H1 (cell line): ENCODE data around the gene CAMSAP3. TPM values are rescaled to one million over a fixed set of nuclear protein-coding genes. Genes with fewer than 3 reads are reported as not detected.
A peak's percentile ranks its signal among the peaks of the same experiment; 100 is the strongest.

ENCODE experiments used
- CTCF ChIA-PET: fragments of 300-600 bp; sonication (Branson Sonifier 250); formaldehyde crosslinking; loops from one replicate; lab custom pipeline; 2021; ENCODE audit not compliant: partially characterized antibody; lab: Charles Lee
- POLR2A ChIA-PET: fragments of 300-600 bp; sonication (Branson Sonifier 250); formaldehyde crosslinking; loops from one replicate; lab custom pipeline; 2021; ENCODE audit warnings: inconsistent platforms; ENCODE audit not compliant: partially characterized antibody; lab: Charles Lee
- DNase-seq, 2 experiments: peaks; one replicate each; pipeline versions ENCODE4 v3.0.0 to v3.0.0-alpha.2; 2010 to 2022; ENCODE audit warnings: low spot score in 2 of 2, low read depth in 1 of 2, mixed read lengths in 1 of 2
- FAIRE-seq: peaks from 2 replicates; lab custom pipeline; 2011; peaks lifted over from hg19 to GRCh38; lab: Jason Lieb, UNC
- H2AFZ ChIP-seq: 2 replicates; pipeline ENCODE4 v1.8.1; 2012; ENCODE audit warnings: low read length, inconsistent platforms
- H2AK5ac ChIP-seq: 2 replicates; pipeline ENCODE4 v1.6.1; 2013; ENCODE audit warnings: low read depth, low read length
- H2BK120ac ChIP-seq: replicated peaks from 2 replicates; pipeline ENCODE3; 2013; ENCODE audit warnings: low read depth, low read length, inconsistent platforms
- H2BK12ac ChIP-seq: 2 replicates; pipeline ENCODE4 v1.6.1; 2013; ENCODE audit warnings: low read depth, low read length
- H2BK15ac ChIP-seq: 2 replicates; pipeline ENCODE4 v1.6.1; 2013; ENCODE audit warnings: low read length
- H2BK20ac ChIP-seq: 2 replicates; pipeline ENCODE4 v1.6.1; 2013; ENCODE audit warnings: low read length
- H2BK5ac ChIP-seq: 2 replicates; pipeline ENCODE4 v1.6.1; 2013; ENCODE audit warnings: low read depth, low read length
- H3K14ac ChIP-seq: 2 replicates; pipeline ENCODE4 v1.6.1; 2013; ENCODE audit warnings: inconsistent platforms; ENCODE audit not compliant: insufficient read length
- H3K18ac ChIP-seq: 2 replicates; pipeline ENCODE4 v1.6.1; 2013; ENCODE audit warnings: low read length; ENCODE audit errors: extremely low read depth
- H3K23ac ChIP-seq: 2 replicates; pipeline ENCODE4 v1.6.1; 2013; ENCODE audit warnings: inconsistent platforms; ENCODE audit not compliant: insufficient read length
- H3K23me2 ChIP-seq: 2 replicates; pipeline ENCODE4 v1.6.1; 2013; ENCODE audit warnings: low read depth, low read length
- H3K27ac ChIP-seq: 2 replicates; pipeline ENCODE4 v1.6.1; 2011; ENCODE audit warnings: low read depth, low read length, inconsistent platforms
- H3K27me3 ChIP-seq, 4 experiments: replicated peaks in 1 of 4; 1 replicate in 1 of 4; 2 replicates in 3 of 4; pipeline versions ENCODE4 v1.6.1 to v1.8.1; 2011 to 2013; ENCODE audit warnings: low read length in 3 of 4, mild to moderate bottlenecking in 3 of 4, inconsistent platforms in 2 of 4, mixed read lengths in 2 of 4, moderate library complexity in 1 of 4; ENCODE audit not compliant: control insufficient read depth in 3 of 4, insufficient read depth in 3 of 4; ENCODE audit errors: extremely low read depth in 1 of 4
- H3K36me3 ChIP-seq, 4 experiments: 2 replicates each; pipeline versions ENCODE4 v1.6.1 to v1.8.1; 2011 to 2013; ENCODE audit warnings: mild to moderate bottlenecking in 4 of 4, low read length in 3 of 4, moderate library complexity in 2 of 4, control low read depth in 1 of 4, inconsistent platforms in 1 of 4; ENCODE audit not compliant: insufficient read depth in 4 of 4, control insufficient read depth in 2 of 4
- H3K4ac ChIP-seq: replicated peaks from 2 replicates; pipeline ENCODE3; 2013; ENCODE audit warnings: low read length, low read depth, mixed read lengths, inconsistent platforms; ENCODE audit not compliant: insufficient read length
- H3K4me1 ChIP-seq, 4 experiments: replicated peaks in 1 of 4; 1 replicate in 1 of 4; 2 replicates in 3 of 4; pipeline versions ENCODE4 v1.6.1 to v1.8.1; 2011 to 2013; ENCODE audit warnings: low read length in 3 of 4, inconsistent platforms in 2 of 4, mixed read lengths in 1 of 4; ENCODE audit not compliant: insufficient read depth in 4 of 4, control insufficient read depth in 3 of 4
- H3K4me2 ChIP-seq, 2 experiments: 2 replicates each; pipeline versions ENCODE4 v1.6.1 to v1.8.1; 2011 to 2013; ENCODE audit warnings: low read depth in 2 of 2, low read length in 2 of 2, control low read depth in 1 of 2, inconsistent platforms in 1 of 2, mild to moderate bottlenecking in 1 of 2; ENCODE audit not compliant: insufficient read depth in 1 of 2
- H3K4me3 ChIP-seq, 4 experiments: fragments of 200-600, 300-600 bp in 1 of 4; sonication (generic), shearing (Covaris generic), sonication (Bioruptor Twin) in 1 of 4; 2 replicates each; pipeline versions ENCODE4 v1.5.1 to v1.8.1; 2011 to 2016; ENCODE audit warnings: low read length in 4 of 4, low read depth in 3 of 4, control low read depth in 2 of 4, inconsistent platforms in 2 of 4, mild to moderate bottlenecking in 2 of 4, mixed read lengths in 1 of 4, moderate library complexity in 1 of 4; ENCODE audit not compliant: insufficient read depth in 2 of 4; ENCODE audit errors: extremely low read depth in 1 of 4
- H3K56ac ChIP-seq: replicated peaks from 2 replicates; pipeline ENCODE3; 2013; ENCODE audit warnings: low read depth, mild to moderate bottlenecking, mixed read lengths, low read length, inconsistent platforms; ENCODE audit not compliant: insufficient read length
- H3K79me1 ChIP-seq: 2 replicates; pipeline ENCODE4 v1.6.1; 2013; ENCODE audit warnings: low read depth, low read length, control low read depth
- H3K79me2 ChIP-seq, 2 experiments: 2 replicates each; pipeline versions ENCODE4 v1.6.1 to v1.8.1; 2012 to 2013; ENCODE audit warnings: low read length in 2 of 2, mild to moderate bottlenecking in 2 of 2, inconsistent platforms in 1 of 2; ENCODE audit not compliant: insufficient read depth in 2 of 2, control insufficient read depth in 1 of 2
- H3K9ac ChIP-seq, 4 experiments: replicated peaks in 1 of 4; 1 replicate in 1 of 4; 2 replicates in 3 of 4; pipeline versions ENCODE4 v1.6.1 to v1.8.1; 2011 to 2013; ENCODE audit warnings: low read depth in 3 of 4, low read length in 3 of 4, control low read depth in 2 of 4, mild to moderate bottlenecking in 2 of 4, moderate library complexity in 2 of 4, inconsistent platforms in 1 of 4; ENCODE audit errors: extremely low read depth in 1 of 4
- H3K9me3 ChIP-seq, 2 experiments: 2 replicates each; pipeline versions ENCODE4 v1.6.1 to v1.8.1; 2012 to 2013; ENCODE audit warnings: mild to moderate bottlenecking in 2 of 2, moderate library complexity in 2 of 2, control low read depth in 1 of 2, inconsistent platforms in 1 of 2, low read depth in 1 of 2, low read length in 1 of 2, mixed read lengths in 1 of 2; ENCODE audit not compliant: insufficient read depth in 2 of 2
- H4K20me1 ChIP-seq, 2 experiments: replicated peaks in 1 of 2; 2 replicates each; pipeline versions ENCODE3 to v1.8.1; 2011 to 2013; ENCODE audit warnings: inconsistent platforms in 2 of 2, low read length in 2 of 2, mild to moderate bottlenecking in 1 of 2; ENCODE audit not compliant: insufficient read depth in 2 of 2, control insufficient read depth in 1 of 2
- H4K5ac ChIP-seq: 2 replicates; pipeline ENCODE4 v1.6.1; 2013; ENCODE audit warnings: low read length, low read depth, mixed read lengths, inconsistent platforms; ENCODE audit not compliant: insufficient read length
- H4K8ac ChIP-seq: 2 replicates; pipeline ENCODE4 v1.8.0; 2013; ENCODE audit warnings: mild to moderate bottlenecking, moderate library complexity, low read length, inconsistent platforms; ENCODE audit not compliant: insufficient read depth; ENCODE audit errors: extremely low read depth
- H4K91ac ChIP-seq: replicated peaks from 2 replicates; pipeline ENCODE3; 2013; ENCODE audit warnings: low read length, mixed read lengths, inconsistent platforms; ENCODE audit not compliant: insufficient read length
- KDM1A ChIP-seq: fragments of 200-600, 300-600 bp; sonication (generic); IDR thresholded peaks from 2 replicates; pipeline ENCODE4 v1.7.1; 2016; ENCODE audit warnings: mild to moderate bottlenecking, low read length, borderline replicate concordance
- KDM5A ChIP-seq: fragments of 200-600 bp; IDR thresholded peaks from 2 replicates; pipeline ENCODE4 v1.7.1; 2012; ENCODE audit warnings: mild to moderate bottlenecking, low read length, inconsistent platforms, mixed read lengths
- WGBS, 2 experiments: shearing (Covaris generic) in 1 of 2; methylation state at CpG; one replicate each; pipeline versions ENCODE4 v1.1.6 to v1.1.7; 2013 to 2015; ENCODE audit warnings: low lambda C conversion rate in 2 of 2, mixed read lengths in 2 of 2, inconsistent platforms in 1 of 2, low coverage in 1 of 2, missing lambda C conversion rate in 1 of 2; ENCODE audit not compliant: insufficient replicate concordance in 2 of 2, insufficient coverage in 1 of 2, insufficient read length in 1 of 2; ENCODE audit errors: extremely low coverage in 1 of 2, missing lambda C conversion rate in 1 of 2; 5-methylcytosine and 5-hydroxymethylcytosine counted together
- polyA plus RNA-seq, 7 experiments: library from polyadenylated mRNA; depleted of rRNA in 3 of 7; stranded (reverse) in 5 of 7; unstranded in 2 of 7; fragments of >200 nt in 5 of 7; fragments of 200-250 nt in 2 of 7; gene quantifications; 1 replicate in 5 of 7; 2 replicates in 1 of 7; 4 replicates in 1 of 7; pipeline versions ENCODE4 v1.2.1 to v1.2.3, GENCODE V29; 2011 to 2013; ENCODE audit warnings: missing spikeins in 2 of 7, mixed read lengths in 2 of 7
- total RNA-seq: library from RNA; stranded (reverse); fragmentation: NEBNext Ultra II Directional; extraction: Animal tissue kit (Norgen Biotek cat#: 25700); gene quantifications from 2 replicates; pipeline ENCODE4 v1.2.1, GENCODE V29; 2021

CAMSAP3 gene
- total and polyA plus RNA-seq, 2 of the 8 experiments (the other 6 are each of a cell fraction or from before 2014, with no cell fraction given), result 11.4 to 30.4 TPM

DNA sequence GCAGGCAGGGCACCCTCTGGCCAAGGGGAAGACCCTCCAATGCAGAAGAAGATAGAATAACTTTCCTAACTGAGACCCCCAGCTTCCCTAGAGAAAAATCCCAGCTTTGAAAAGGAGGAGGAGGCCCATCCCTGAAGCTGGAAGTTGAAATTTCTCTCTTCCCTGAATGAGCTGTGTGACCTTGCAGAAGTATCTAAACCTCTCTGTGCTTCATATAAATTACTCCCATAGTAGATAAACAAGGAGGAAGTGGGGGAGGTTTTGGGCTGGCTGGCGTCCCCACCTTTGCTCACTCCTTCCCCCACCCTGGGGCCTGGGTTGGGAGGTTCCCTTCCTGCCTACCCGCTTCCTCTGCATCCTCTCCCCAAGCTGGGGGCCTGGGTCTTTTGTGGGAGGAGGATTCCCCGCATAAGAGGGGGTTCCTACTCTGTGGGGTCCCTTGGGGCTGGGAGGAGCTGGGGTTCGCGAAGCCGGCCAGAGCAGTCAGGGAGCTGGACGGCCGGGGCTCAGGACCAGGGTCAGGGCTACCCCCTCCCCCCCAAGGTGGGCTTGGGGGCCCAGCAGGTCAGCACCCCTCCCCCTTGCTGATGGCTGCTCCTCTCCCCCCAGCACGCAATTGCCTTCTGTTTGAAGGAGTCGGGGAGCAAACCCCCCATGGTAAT, 11.7 kb downstream of the CAMSAP3 start:
- H3K4me2 ChIP-seq, result no peak overlapping the region
- no peaks in the 10 kb centered on the region; a peak in 3 of 7 replicates for H3K4me1 ChIP-seq
- H3K18ac ChIP-seq, result no peak overlapping the region
- peaks cover 0 to 21% of the 10 kb centered on the region in 2 experiments for H4K20me1 ChIP-seq
- H2BK120ac ChIP-seq, result no peak overlapping the region
- H4K91ac ChIP-seq, result no peak overlapping the region
- H3K9me3 ChIP-seq, result no peaks in the 10 kb centered on the region
- H3K79me1 ChIP-seq, result no peaks in the 10 kb centered on the region; the same call in none of the 2 replicates
- no peaks in the 10 kb centered on the region for H3K27me3 ChIP-seq
- CTCF ChIA-PET, result interaction anchor here (0.7 to 2.1 kb wide), 5 partner anchors 15 to 253 kb away, joined by 3 to 8 read pairs (median 4); no protein-coding TSS in a partner anchor
- no peak overlapping the region for H3K9ac ChIP-seq
- H3K4me3 ChIP-seq, result no peak overlapping the region
- no peak overlapping the region for H2BK5ac ChIP-seq
- H3K56ac ChIP-seq, result no peak overlapping the region
- H3K14ac ChIP-seq, result no peak overlapping the region
- no peak overlapping the region for H2BK20ac ChIP-seq
- no peak for FAIRE-seq
- H3K23ac ChIP-seq, result no peak overlapping the region
- peaks cover 2 to 26% (median 11%) of the 10 kb centered on the region in 4 experiments; a peak in 5 of 8 replicates for H3K36me3 ChIP-seq
- no peak overlapping the region for H2AFZ ChIP-seq
- no peak overlapping the region for H2BK15ac ChIP-seq
- POLR2A ChIA-PET, result interaction anchor here (1.4 to 6.2 kb wide), 4 partner anchors 11 to 27 kb away, joined by 3 to 29 read pairs (median 7); partner anchors contain the start of gene CAMSAP3
- TF ChIP-seq KDM5A (no peak), KDM1A (peak; percentile 65; the same call in 1 of the 2 replicates)
- no peaks in the 10 kb centered on the region for H3K23me2 ChIP-seq
- 90% methylated on average over 3 of the region's 10 CpGs; no CpG with 5 or more reads in 1 of the 2 experiments for WGBS, 2 experiments
- H4K8ac ChIP-seq, result no peak overlapping the region; the same call in 1 of the 2 replicates
- H3K27ac ChIP-seq, result no peak overlapping the region
- no peak for DNase-seq
- H2AK5ac ChIP-seq, result no peak overlapping the region
- H2BK12ac ChIP-seq, result no peak overlapping the region
- H4K5ac ChIP-seq, result no peak overlapping the region
- H3K79me2 ChIP-seq, result 0 out of 4 replicates have a peak, but pooled peaks cover 0 to under 1% of the 10 kb centered on the region in 2 experiments
- no peak overlapping the region for H3K4ac ChIP-seq
